Nephron (organoid): ENCODE data around the gene SPON1.

ENCODE experiments used
- H3K27ac Mint-ChIP-seq, 3 experiments: 2 replicates each; pipeline ENCODE4 v1.8.0; 2020; ENCODE audit warnings: mixed read lengths in 3 of 3, mild to moderate bottlenecking in 2 of 3, moderate library complexity in 1 of 3
- H3K27me3 Mint-ChIP-seq: 2 replicates; pipeline ENCODE4 v1.8.0; 2021; ENCODE audit warnings: low read depth, mild to moderate bottlenecking, moderate library complexity, mixed read lengths
- H3K36me3 Mint-ChIP-seq: 2 replicates; pipeline ENCODE4 v1.8.0; 2020; ENCODE audit warnings: low read depth, mixed read lengths
- H3K4me1 Mint-ChIP-seq: 2 replicates; pipeline ENCODE4 v1.8.0; 2020; ENCODE audit warnings: mixed read lengths
- H3K4me3 Mint-ChIP-seq, 3 experiments: 2 replicates each; pipeline ENCODE4 v1.8.0; 2020; ENCODE audit warnings: mild to moderate bottlenecking in 3 of 3, mixed read lengths in 3 of 3, moderate library complexity in 2 of 3
- H3K9me3 Mint-ChIP-seq: 2 replicates; pipeline ENCODE4 v1.8.0; 2020; ENCODE audit warnings: mixed read lengths
- TF ChIP-seq, protein P1 (sequence below), 3 experiments: fragments of 200-600 bp; sonication (generic); IDR thresholded peaks; one replicate each; pipeline ENCODE4 v1.5.0; 2021; ENCODE audit warnings: antibody characterized with exemption in 3 of 3; ENCODE audit not compliant: unreplicated experiment in 3 of 3

Gene SPON1

DNA sequence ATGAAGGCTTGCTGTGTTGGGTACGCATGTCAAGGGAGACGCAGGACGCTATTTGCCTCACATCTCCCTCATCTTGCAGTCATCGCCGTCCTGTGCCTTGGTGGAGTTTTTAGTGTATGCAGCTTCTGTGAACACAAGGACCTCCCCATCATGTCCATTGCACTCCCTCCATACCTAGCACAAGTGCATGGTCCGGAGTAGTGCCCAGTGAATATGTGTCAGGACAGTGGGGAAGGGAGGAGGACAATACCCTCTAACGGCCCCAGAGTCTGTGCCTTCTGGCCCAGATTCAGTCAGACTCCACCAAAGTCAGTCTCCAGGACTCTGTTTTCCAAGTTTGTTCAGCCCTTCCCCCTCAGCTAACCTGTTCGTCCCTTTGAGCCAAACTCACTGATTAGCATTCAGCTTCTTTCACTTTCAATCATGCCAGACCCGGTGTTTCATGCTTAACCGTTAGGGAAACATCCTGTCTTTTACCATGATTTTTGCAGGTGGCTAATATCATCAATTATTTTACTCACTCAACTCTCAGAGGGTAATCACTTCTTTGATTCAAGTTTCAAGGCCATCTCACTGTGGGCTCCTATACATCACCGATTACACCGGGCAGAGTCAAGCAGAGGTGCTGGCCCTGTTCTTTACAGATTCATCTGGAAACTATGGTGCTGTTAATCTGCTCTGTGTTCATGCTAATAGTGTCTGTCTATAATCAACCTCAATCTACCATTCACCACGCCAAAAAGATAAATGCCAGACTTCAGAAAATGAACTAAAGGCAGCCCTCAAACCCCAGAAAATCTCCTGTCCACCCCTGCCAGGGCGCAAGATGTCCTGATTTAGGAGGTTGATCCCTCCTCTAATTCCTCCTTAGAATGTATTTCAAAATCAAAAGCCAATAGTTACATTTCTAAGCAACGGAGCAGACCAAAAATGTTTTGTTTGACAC, 240.0 kb downstream of the SPON1 start:
- Mint-ChIP-seq H3K9me3 (no peaks in the 10 kb centered on the region), H3K4me1 (no peaks in the 10 kb centered on the region), H3K27me3 (no peaks in the 10 kb centered on the region), H3K27ac (no peak overlapping the region), H3K4me3 (no peak overlapping the region), H3K36me3 (no peaks in the 10 kb centered on the region)
- TF ChIP-seq, protein P1, sequence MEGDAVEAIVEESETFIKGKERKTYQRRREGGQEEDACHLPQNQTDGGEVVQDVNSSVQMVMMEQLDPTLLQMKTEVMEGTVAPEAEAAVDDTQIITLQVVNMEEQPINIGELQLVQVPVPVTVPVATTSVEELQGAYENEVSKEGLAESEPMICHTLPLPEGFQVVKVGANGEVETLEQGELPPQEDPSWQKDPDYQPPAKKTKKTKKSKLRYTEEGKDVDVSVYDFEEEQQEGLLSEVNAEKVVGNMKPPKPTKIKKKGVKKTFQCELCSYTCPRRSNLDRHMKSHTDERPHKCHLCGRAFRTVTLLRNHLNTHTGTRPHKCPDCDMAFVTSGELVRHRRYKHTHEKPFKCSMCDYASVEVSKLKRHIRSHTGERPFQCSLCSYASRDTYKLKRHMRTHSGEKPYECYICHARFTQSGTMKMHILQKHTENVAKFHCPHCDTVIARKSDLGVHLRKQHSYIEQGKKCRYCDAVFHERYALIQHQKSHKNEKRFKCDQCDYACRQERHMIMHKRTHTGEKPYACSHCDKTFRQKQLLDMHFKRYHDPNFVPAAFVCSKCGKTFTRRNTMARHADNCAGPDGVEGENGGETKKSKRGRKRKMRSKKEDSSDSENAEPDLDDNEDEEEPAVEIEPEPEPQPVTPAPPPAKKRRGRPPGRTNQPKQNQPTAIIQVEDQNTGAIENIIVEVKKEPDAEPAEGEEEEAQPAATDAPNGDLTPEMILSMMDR (IDR thresholded peaks at IDR 0.05; ENCODE audit: unreplicated experiment in 3 of 3), result no peak

DNA sequence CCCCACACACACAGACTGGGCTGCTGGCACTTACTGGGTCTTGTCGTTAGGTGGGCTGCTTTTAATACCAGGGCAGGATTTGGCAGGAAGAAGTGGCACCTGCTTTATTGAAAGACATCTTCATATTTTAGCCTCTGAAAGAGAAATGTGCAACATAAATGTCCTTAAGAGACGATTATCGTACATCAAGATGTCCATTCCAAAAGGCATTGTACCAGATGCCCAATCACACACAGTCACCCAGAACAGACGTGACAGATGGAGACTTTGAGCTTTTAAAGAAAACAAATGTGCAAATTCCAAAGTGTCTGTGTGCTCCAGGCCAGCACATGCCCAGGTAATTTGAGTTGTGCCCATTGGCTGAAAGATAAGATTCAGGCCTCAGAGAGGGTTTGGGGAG, 240.8 kb downstream of the SPON1 start:
- no peak overlapping the region for H3K4me3 Mint-ChIP-seq
- H3K9me3 Mint-ChIP-seq, result no peaks in the 10 kb centered on the region
- H3K36me3 Mint-ChIP-seq, result no peaks in the 10 kb centered on the region
- H3K27me3 Mint-ChIP-seq, result no peaks in the 10 kb centered on the region
- TF ChIP-seq, protein P1 (IDR thresholded peaks at IDR 0.05; ENCODE audit: unreplicated experiment in 3 of 3), result no peak
- no peak overlapping the region for H3K27ac Mint-ChIP-seq
- no peaks in the 10 kb centered on the region for H3K4me1 Mint-ChIP-seq

DNA sequence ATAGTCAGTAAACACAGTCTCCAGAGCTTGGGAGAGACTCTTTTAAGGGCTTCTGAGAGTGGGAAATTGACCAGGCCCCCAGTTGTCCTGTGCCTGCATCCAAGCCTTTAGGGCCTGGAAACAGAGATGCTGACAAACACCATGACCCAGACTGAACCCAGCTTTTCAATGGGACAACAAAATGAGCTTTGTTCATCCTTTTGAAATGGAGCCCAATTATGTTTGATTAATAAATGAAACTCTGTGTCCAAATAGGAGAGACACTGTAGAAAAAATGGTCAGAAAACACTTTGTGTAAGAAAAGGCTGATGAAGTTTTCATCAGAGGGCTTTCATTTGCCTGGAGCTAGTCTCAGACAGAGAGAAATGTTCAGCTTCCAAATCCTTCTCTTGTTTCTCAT, 250.5 kb downstream of the SPON1 start:
- Mint-ChIP-seq H3K4me1 (no peaks in the 10 kb centered on the region), H3K4me3 (no peak overlapping the region), H3K36me3 (peaks cover 4% of the 10 kb centered on the region), H3K27ac (no peak overlapping the region), H3K9me3 (peaks cover 7% of the 10 kb centered on the region), H3K27me3 (peaks cover under 1% of the 10 kb centered on the region)
- TF ChIP-seq, protein P1 (IDR thresholded peaks at IDR 0.05; ENCODE audit: unreplicated experiment in 3 of 3), result no peak

DNA sequence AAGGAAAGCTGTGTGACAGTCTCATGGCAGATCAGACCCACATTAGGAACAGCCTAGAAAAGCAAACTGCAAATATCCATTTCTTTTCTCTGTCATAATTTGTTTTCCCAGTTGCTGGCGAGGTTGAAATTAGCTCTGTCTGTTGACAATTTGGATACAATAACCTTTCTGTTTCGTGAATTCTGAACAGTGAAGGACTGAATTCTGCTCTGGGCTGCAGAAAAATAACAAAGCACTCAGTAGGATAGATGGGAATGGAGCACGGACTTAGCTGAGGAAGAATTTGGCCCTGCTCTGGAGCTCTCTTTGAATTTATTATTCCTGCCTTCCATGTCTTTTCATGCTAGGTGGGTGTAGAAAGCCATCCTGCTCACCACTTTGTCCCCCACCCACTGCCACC, 256.2 kb downstream of the SPON1 start:
- Mint-ChIP-seq H3K27ac (no peak overlapping the region), H3K36me3 (peaks cover 4% of the 10 kb centered on the region), H3K27me3 (peaks cover 5% of the 10 kb centered on the region), H3K9me3 (no peaks in the 10 kb centered on the region), H3K4me1 (no peaks in the 10 kb centered on the region), H3K4me3 (no peak overlapping the region)
- TF ChIP-seq, protein P1 (IDR thresholded peaks at IDR 0.05; ENCODE audit: unreplicated experiment in 3 of 3), result no peak

DNA sequence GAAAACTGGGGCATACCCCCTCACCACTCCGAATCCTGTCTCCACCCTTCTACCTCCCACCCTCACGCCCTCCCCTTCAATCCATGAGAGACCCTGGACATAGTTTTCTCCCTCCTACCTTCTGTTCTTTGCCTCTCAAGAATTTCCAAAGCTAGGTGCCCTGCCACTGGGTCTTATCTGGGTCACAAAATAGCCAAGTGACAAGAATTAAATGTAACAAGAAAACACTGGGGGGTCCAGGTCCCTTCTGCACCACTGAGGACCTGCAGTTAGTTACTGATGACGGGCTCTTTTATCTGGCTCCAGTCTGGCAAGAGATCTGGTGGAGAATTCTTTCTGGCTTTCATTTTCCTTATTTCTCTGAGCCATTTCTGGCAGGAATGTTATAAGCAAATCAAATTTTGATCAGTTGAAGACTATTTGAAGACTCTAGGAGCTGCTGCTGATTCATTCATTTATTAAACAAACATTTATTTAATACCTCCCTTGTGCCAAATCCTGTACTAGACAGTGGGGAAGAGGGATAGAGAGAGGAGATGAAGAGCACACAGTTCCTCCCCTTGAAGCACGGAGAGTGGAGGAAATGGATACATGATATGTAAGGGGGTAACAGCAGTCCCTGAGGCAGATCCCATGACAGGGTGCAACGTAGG, 261.2 kb downstream of the SPON1 start:
- no peak overlapping the region for H3K27ac Mint-ChIP-seq
- TF ChIP-seq, protein P1 (IDR thresholded peaks at IDR 0.05; ENCODE audit: unreplicated experiment in 3 of 3), result no peak
- H3K4me3 Mint-ChIP-seq, result no peak overlapping the region
- peaks cover 11% of the 10 kb centered on the region for H3K36me3 Mint-ChIP-seq
- H3K4me1 Mint-ChIP-seq, result no peaks in the 10 kb centered on the region
- H3K27me3 Mint-ChIP-seq, result peaks cover 6% of the 10 kb centered on the region
- peaks cover 5% of the 10 kb centered on the region for H3K9me3 Mint-ChIP-seq
